ENCODE data around the gene SMAD4.

- TF ChIP-seq, protein P1, sequence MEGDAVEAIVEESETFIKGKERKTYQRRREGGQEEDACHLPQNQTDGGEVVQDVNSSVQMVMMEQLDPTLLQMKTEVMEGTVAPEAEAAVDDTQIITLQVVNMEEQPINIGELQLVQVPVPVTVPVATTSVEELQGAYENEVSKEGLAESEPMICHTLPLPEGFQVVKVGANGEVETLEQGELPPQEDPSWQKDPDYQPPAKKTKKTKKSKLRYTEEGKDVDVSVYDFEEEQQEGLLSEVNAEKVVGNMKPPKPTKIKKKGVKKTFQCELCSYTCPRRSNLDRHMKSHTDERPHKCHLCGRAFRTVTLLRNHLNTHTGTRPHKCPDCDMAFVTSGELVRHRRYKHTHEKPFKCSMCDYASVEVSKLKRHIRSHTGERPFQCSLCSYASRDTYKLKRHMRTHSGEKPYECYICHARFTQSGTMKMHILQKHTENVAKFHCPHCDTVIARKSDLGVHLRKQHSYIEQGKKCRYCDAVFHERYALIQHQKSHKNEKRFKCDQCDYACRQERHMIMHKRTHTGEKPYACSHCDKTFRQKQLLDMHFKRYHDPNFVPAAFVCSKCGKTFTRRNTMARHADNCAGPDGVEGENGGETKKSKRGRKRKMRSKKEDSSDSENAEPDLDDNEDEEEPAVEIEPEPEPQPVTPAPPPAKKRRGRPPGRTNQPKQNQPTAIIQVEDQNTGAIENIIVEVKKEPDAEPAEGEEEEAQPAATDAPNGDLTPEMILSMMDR (IDR thresholded peaks at IDR 0.05; ENCODE audit: poor library complexity), result no peak
- TF ChIP-seq EZH2 (IDR thresholded peaks at IDR 0.05; ENCODE audit: borderline replicate concordance) (no peak), EZH2phosphoT487 (IDR thresholded peaks at IDR 0.05; ENCODE audit: low read depth, severe bottlenecking, unreplicated experiment) (no peak)
These were observed 34.2 kb downstream of the SMAD4 start for GRCh38 chr18:51064256-51064655.

All from hepatocyte (in vitro differentiated cells).